NT2/D1 (cell line): ENCODE results near the gene PTK6.

ENCODE experiments used
- SUZ12 ChIP-seq: IDR thresholded peaks from 2 replicates; pipeline ENCODE4 v1.6.1; 2011; ENCODE audit not compliant: insufficient read length, insufficient read depth; ENCODE audit errors: extremely low read depth
- YY1 ChIP-seq: IDR thresholded peaks from 2 replicates; pipeline ENCODE4 v1.6.1; 2011; ENCODE audit not compliant: insufficient read length, insufficient read depth
- ZNF274 ChIP-seq: IDR thresholded peaks from 2 replicates; pipeline ENCODE4 v1.6.1; 2011; ENCODE audit warnings: mild to moderate bottlenecking, low read depth, low read length

GRCh38 chr20:63544958-63545516 is 7.9 kb upstream of the PTK6 start:
- TF ChIP-seq SUZ12 (no peak), ZNF274 (no peak), YY1 (no peak)
